Measurements from ENCODE around the gene PRAMEF1.
"Not testable (repeated sequence)": the region's sequence is repeated elsewhere in the genome, so short reads cannot be mapped to it uniquely, and the experiment has no call there.

Gene PRAMEF1

GRCh38 chr1:12776801-12777557 lies 14.2 kb upstream of the PRAMEF1 start:
- DNase-seq = no peak

- DNase-seq = no peak
These were observed 13.1 kb upstream of the PRAMEF1 start for GRCh38 chr1:12778061-12778460.

DNA sequence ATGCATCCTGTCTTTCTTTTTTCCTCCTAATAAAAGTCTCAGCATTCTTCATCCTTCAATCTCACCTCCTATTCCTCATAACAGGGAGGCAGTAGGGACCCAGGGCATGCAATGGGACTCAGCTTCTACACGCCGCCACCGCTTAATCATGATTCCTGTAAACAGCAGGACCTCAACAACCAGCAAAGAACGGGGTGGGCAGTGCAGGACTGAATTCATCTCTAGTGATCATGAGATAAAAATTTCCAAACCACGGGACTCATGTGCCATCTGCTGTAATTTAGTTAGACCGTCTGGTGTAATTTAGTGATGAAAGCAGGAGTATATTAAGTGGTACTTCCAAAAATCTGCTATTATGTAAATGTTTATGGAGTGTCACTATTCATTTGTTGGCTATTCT lies 12.3 kb upstream of the PRAMEF1 start:
- no peak for DNase-seq

GRCh38 chr1:12781488-12781887 lies 9.7 kb upstream of the PRAMEF1 start:
- not testable (repeated sequence) for DNase-seq

GRCh38 chr1:12783783-12784182 lies 7.4 kb upstream of the PRAMEF1 start:
- DNase-seq = not testable (repeated sequence)

- not testable (repeated sequence) for DNase-seq
These were observed 6.5 kb upstream of the PRAMEF1 start for GRCh38 chr1:12784729-12785128.

DNA sequence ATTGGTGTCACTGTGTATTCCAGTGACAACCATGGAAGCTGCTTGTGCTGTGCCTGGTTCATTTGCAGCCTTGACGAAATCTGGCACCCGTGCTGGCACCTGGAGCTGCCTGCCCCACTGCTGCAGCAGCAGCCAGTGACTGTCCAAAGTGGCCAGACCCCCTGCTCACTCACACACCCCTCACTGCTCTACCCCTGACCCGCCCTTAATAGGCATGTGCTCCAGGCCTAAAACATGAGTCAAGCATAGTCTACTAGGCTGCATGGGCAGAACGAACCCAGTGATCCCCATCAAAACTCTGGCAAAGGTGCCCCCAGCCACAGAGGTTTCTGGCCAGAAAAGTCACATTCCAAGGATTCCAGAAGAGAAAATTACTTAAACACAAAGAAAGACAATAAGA lies 7.7 kb downstream of the PRAMEF1 start:
- DNase-seq = no peak

GRCh38 chr1:12799730-12800129 lies 8.5 kb downstream of the PRAMEF1 start:
- no peak for DNase-seq

GRCh38 chr1:12809933-12810332 lies 18.7 kb downstream of the PRAMEF1 start:
- no peak for DNase-seq

DNA sequence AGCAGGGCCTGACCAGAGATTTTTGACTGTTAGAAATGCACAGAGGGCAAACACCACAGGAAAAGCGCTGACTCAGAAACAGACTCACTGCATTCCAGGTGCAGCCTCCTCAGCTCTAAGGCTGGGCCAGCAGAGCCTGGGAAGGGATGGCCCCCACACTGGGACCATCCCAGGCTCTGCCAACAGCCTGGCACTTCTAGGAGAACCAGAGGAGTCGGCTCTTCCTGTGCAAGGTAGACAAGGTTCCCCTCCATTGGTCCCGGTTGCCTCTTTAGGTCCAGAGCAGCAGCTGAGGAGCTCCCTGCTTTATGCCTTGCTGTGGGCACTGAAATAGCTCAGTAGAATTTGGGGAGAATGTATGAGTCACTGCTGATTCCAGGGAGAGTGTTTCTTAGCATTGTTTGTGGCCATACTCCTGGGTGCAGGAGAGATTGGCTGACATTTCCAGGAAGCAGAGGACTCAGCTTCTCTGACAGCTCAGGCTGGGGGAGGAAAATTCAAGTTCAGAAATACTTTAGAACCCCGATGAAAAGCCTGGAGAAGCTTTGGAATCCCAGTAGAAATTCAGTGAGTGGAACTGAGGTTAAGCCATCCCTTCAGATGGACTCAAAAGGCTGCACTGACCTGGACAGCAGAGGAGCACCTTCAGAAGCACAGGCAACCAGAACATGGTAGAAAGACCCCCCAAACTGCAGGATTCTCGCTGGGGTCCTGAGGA lies 19.7 kb downstream of the PRAMEF1 start:
- no peak for DNase-seq

GRCh38 chr1:12811409-12811784 lies 20.2 kb downstream of the PRAMEF1 start:
- no peak for DNase-seq

DNA sequence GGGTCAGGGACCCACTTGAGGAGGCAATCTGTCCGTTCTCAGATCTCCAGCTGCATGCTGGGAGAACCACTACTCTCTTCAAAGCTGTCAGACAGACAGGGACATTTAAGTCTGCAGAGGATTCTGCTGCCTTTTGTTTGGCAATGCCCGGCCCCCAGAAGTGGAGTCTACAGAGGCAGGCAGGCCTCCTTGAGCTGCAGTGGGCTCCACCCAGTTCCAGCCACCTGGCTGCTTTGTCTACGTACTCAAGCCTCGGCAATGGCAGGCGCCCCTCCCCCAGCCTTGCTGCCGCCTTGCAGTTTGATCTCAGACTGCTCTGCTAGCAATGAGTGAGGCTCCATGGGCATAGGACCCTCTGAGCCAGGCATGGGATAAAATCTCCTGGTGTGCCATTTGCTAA lies 27.9 kb downstream of the PRAMEF1 start:
- DNase-seq = not testable (repeated sequence)

DNA sequence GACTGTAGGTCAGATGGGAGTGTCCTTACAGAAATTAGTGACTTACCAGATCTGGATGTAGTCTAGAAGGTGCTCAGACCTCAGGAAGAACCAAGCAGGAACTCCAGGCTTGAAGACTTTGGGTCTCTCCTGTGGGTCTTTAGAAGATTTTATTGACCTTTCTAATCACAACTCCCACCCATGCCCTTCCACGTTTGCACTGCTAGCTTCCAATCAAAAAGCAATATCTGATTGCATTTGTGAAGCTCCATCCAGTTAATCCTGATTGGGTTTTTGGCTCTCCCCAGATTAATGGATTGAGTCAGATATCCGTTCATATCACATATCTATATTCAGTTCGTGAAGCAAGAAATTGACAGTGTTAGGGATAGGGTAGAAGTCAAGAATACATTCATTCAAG lies 40.1 kb downstream of the PRAMEF1 start, which contains the start of gene PRAMEF11:
Gene PRAMEF11 (minus strand): TSS at position 101 of the 400 bp plus-strand sequence. CDS start 2,621 bp downstream, outside the sequence.
- not testable (repeated sequence) for DNase-seq

GRCh38 chr1:12833251-12833650 lies 42.1 kb downstream of the PRAMEF1 start:
- DNase-seq = not testable (repeated sequence)
